GM23338 (cell line): ENCODE data around the gene COA4. TPM values are rescaled to one million over a fixed set of nuclear protein-coding genes. Genes with fewer than 3 reads are reported as not detected.

Source experiments
- ATAC-seq: fragments of 200-7000 bp; cut with Tn5 transposase; 3 replicates; pipeline ENCODE4 v1.9.1; 2020
- DNase-seq: peaks from one replicate; pipeline ENCODE4 v3.0.0-alpha.2; 2015; ENCODE audit warnings: low spot score
- H2AFZ ChIP-seq: fragments of 200-600 bp; sonication (generic); 2 replicates; pipeline ENCODE4 v1.8.0; 2016; ENCODE audit warnings: antibody characterized with exemption, mild to moderate bottlenecking, moderate library complexity
- H3F3A ChIP-seq: fragments of 200-600 bp; sonication (generic); replicated peaks from 2 replicates; pipeline ENCODE4 v1.8.0; 2017; ENCODE audit warnings: antibody characterized with exemption, mixed run types, low read depth
- H3K27ac ChIP-seq: fragments of 200-600 bp; sonication (generic); 2 replicates; pipeline ENCODE4 v1.6.1; 2016; ENCODE audit warnings: low read depth
- H3K27me3 ChIP-seq: fragments of 200-600 bp; sonication (generic); 2 replicates; pipeline ENCODE4 v1.8.0; 2016; ENCODE audit warnings: mild to moderate bottlenecking, mixed run types, moderate library complexity; ENCODE audit not compliant: insufficient read depth
- H3K36me3 ChIP-seq: fragments of 200-600 bp; sonication (generic); 2 replicates; pipeline ENCODE4 v1.8.0; 2016; ENCODE audit warnings: mild to moderate bottlenecking; ENCODE audit not compliant: insufficient read depth
- H3K4me1 ChIP-seq: fragments of 200-600 bp; sonication (generic); 2 replicates; pipeline ENCODE4 v1.8.0; 2016; ENCODE audit warnings: mild to moderate bottlenecking, moderate library complexity; ENCODE audit not compliant: insufficient read depth
- H3K4me2 ChIP-seq: fragments of 200-600 bp; sonication (generic); 2 replicates; pipeline ENCODE4 v1.7.1; 2017; ENCODE audit warnings: mixed run types
- H3K4me3 ChIP-seq: fragments of 200-600 bp; sonication (generic); 2 replicates; pipeline ENCODE4 v1.6.1; 2016; ENCODE audit warnings: mixed run types
- H3K79me2 ChIP-seq: fragments of 200-600 bp; sonication (generic); replicated peaks from 2 replicates; pipeline ENCODE4 v1.8.0; 2017; ENCODE audit warnings: mild to moderate bottlenecking; ENCODE audit not compliant: insufficient read depth
- H3K9me2 ChIP-seq: fragments of 200-600 bp; sonication (generic); 2 replicates; pipeline ENCODE4 v1.8.0; 2017; ENCODE audit not compliant: insufficient read depth
- H4K20me1 ChIP-seq: fragments of 200-600 bp; sonication (generic); replicated peaks from 2 replicates; pipeline ENCODE4 v1.8.0; 2017; ENCODE audit warnings: mild to moderate bottlenecking; ENCODE audit not compliant: insufficient read depth
- H3K27ac Mint-ChIP-seq: 2 replicates; pipeline ENCODE4 v1.8.0; 2020; ENCODE audit warnings: inconsistent platforms, mild to moderate bottlenecking, moderate library complexity, mixed read lengths
- H3K27me3 Mint-ChIP-seq: 3 replicates; pipeline ENCODE4 v1.8.0; 2022; ENCODE audit warnings: low read depth, mild to moderate bottlenecking, moderate library complexity, mixed read lengths, inconsistent platforms; ENCODE audit not compliant: insufficient read depth, poor library complexity
- H3K36me3 Mint-ChIP-seq: 3 replicates; pipeline ENCODE4 v1.8.0; 2021; ENCODE audit warnings: low read depth, mild to moderate bottlenecking, inconsistent platforms, moderate library complexity, mixed read lengths
- H3K4me1 Mint-ChIP-seq: 3 replicates; pipeline ENCODE4 v1.8.0; 2020; ENCODE audit warnings: mild to moderate bottlenecking, inconsistent platforms, mixed read lengths
- H3K4me3 Mint-ChIP-seq: 3 replicates; pipeline ENCODE4 v1.8.0; 2021; ENCODE audit warnings: moderate library complexity, mild to moderate bottlenecking, inconsistent platforms, mixed read lengths
- H3K9me3 Mint-ChIP-seq: 3 replicates; pipeline ENCODE4 v1.8.0; 2020; ENCODE audit warnings: moderate library complexity, mild to moderate bottlenecking, inconsistent platforms, mixed read lengths
- CREB1 ChIP-seq: fragments of 250-450 bp; sonication (Bioruptor Pico); IDR thresholded peaks from 2 replicates; pipeline ENCODE4 v1.5.0; 2020; ENCODE audit warnings: low read depth, mild to moderate bottlenecking, moderate library complexity
- CTCF ChIP-seq, 2 experiments: fragments of 200-600 bp in 1 of 2; sonication (generic) in 1 of 2; conservative IDR thresholded peaks; 2 replicates each; pipeline versions ENCODE4 v1.5.1 to v1.6.1; 2016 to 2017; ENCODE audit warnings: antibody characterized with exemption in 2 of 2, low read depth in 2 of 2, mild to moderate bottlenecking in 2 of 2, moderate library complexity in 1 of 2
- ETS1 ChIP-seq: IDR thresholded peaks from 2 replicates; pipeline ENCODE4 v1.6.1; 2016; ENCODE audit warnings: antibody characterized with exemption
- EZH2phosphoT487 ChIP-seq: fragments of 200-600 bp; sonication (generic); IDR thresholded peaks from one replicate; pipeline ENCODE4 v1.8.1; 2018; ENCODE audit warnings: antibody characterized with exemption; ENCODE audit not compliant: unreplicated experiment
- JUNB ChIP-seq: IDR thresholded peaks from one replicate; pipeline ENCODE4 v1.6.1; 2016; ENCODE audit warnings: antibody characterized with exemption; ENCODE audit not compliant: unreplicated experiment
- POLR2AphosphoS5 ChIP-seq: IDR thresholded peaks from 2 replicates; pipeline ENCODE4 v1.6.1; 2016; ENCODE audit warnings: antibody characterized with exemption, low read depth
- REST ChIP-seq: IDR thresholded peaks from one replicate; pipeline ENCODE4 v1.6.1; 2018; ENCODE audit warnings: antibody characterized with exemption; ENCODE audit not compliant: unreplicated experiment
- ZNF114 ChIP-seq: fragments of 250-450 bp; sonication (Bioruptor Pico); IDR thresholded peaks from 2 replicates; pipeline ENCODE4 v1.5.0; 2020; ENCODE audit warnings: mild to moderate bottlenecking, moderate library complexity
- ZNF331 ChIP-seq: fragments of 250-450 bp; sonication (Bioruptor Pico); IDR thresholded peaks from 2 replicates; pipeline ENCODE4 v1.5.0; 2020; ENCODE audit warnings: low read depth, mild to moderate bottlenecking, moderate library complexity
- polyA plus RNA-seq: library from polyadenylated mRNA; unstranded; fragments of >200 nt; fragmentation: Nextera tagmentation; extraction: Ambion mirVana; gene quantifications from 2 replicates; pipeline ENCODE4 v1.2.1, GENCODE V29; 2016
- total RNA-seq: library from RNA; depleted of rRNA; stranded (reverse); fragments of >200 nt; shearing (Covaris generic); gene quantifications from 2 replicates; pipeline ENCODE4 v1.2.3, GENCODE V29; 2014; rRNA removed

Gene COA4
- total and polyA plus RNA-seq, 2 experiments from 2014 or later = 168 to 174 TPM

- H3K9me3 Mint-ChIP-seq = no peaks in the 10 kb centered on the region
- H3K4me3 ChIP-seq = no peak overlapping the region
- DNase-seq (no peak), ATAC-seq (no peak)
- H3K4me1 ChIP-seq = no peaks in the 10 kb centered on the region
- no peaks in the 10 kb centered on the region for H3K79me2 ChIP-seq
- H3K27ac Mint-ChIP-seq = no peak overlapping the region
- no peaks in the 10 kb centered on the region for H3K27me3 Mint-ChIP-seq
- H3K36me3 Mint-ChIP-seq = no peaks in the 10 kb centered on the region; the same call in 2 of the 3 replicates
- H3K4me3 Mint-ChIP-seq = no peak overlapping the region
- TF ChIP-seq JUNB (no peak), ETS1 (no peak), EZH2phosphoT487 (no peak), ZNF114 (CRISPR knock-in tag) (no peak), CTCF (conservative IDR thresholded peaks at IDR 0.05; ENCODE audit: low read depth in 2 of 2) (no peak), CREB1 (no peak), REST (no peak), ZNF331 (no peak), POLR2AphosphoS5 (no peak)
- no peaks in the 10 kb centered on the region for H3K4me1 Mint-ChIP-seq
- H3K27ac ChIP-seq = no peak overlapping the region
- no peak overlapping the region for H3K4me2 ChIP-seq
- no peaks in the 10 kb centered on the region for H3K27me3 ChIP-seq
- no peaks in the 10 kb centered on the region for H3K9me2 ChIP-seq
- H3F3A ChIP-seq = no peaks in the 10 kb centered on the region
- H4K20me1 ChIP-seq = no peaks in the 10 kb centered on the region
- no peaks in the 10 kb centered on the region for H3K36me3 ChIP-seq
- no peak overlapping the region for H2AFZ ChIP-seq
These were observed 46.4 kb downstream of the COA4 start for GRCh38 chr11:73830261-73830660.

Other genes with a start within 250 kb of the COA4 start
- 10.3 and 20.1 TPM in 2 replicates for gene PLEKHB1, start 230.3 kb downstream of the COA4 start, total RNA-seq
- gene PLEKHB1, start 230.3 kb downstream of the COA4 start, polyA plus RNA-seq = 20.8 and 25.8 TPM in 2 replicates
- gene RAB6A, start 115.8 kb downstream of the COA4 start, total RNA-seq = 107 and 127 TPM in 2 replicates
- 42.3 and 61.1 TPM in 2 replicates for gene RAB6A, start 115.8 kb downstream of the COA4 start, polyA plus RNA-seq
- gene MRPL48, start 89.0 kb downstream of the COA4 start, total RNA-seq = 24.1 and 54.1 TPM in 2 replicates
- 101 and 103 TPM in 2 replicates for gene MRPL48, start 89.0 kb downstream of the COA4 start, polyA plus RNA-seq
- gene PAAF1, start 153 bp upstream of the COA4 start, total RNA-seq = 13.6 and 16.1 TPM in 2 replicates
- 17.7 and 18.1 TPM in 2 replicates for gene PAAF1, start 153 bp upstream of the COA4 start, polyA plus RNA-seq
- gene DNAJB13, start 74.2 kb upstream of the COA4 start, total RNA-seq = 0.14 TPM in 1 of 2 replicates, not detected in the other
- 0.32 and 0.50 TPM in 2 replicates for gene DNAJB13, start 74.2 kb upstream of the COA4 start, polyA plus RNA-seq
- 69.8 and 76.9 TPM in 2 replicates for gene UCP2, start 106.0 kb upstream of the COA4 start, total RNA-seq
- 59.4 and 60.1 TPM in 2 replicates for gene UCP2, start 106.0 kb upstream of the COA4 start, polyA plus RNA-seq
- gene UCP3, start 132.2 kb upstream of the COA4 start, total RNA-seq = 0.21 TPM in 1 of 2 replicates, not detected in the other
- 0.21 and 0.40 TPM in 2 replicates for gene UCP3, start 132.2 kb upstream of the COA4 start, polyA plus RNA-seq